ENCODE data around the gene LDB2. TPM values are rescaled to one million over a fixed set of nuclear protein-coding genes. Genes with fewer than 3 reads are reported as not detected.

LDB2 gene
- total and polyA plus RNA-seq, 2 donors from 2014 or later = 26.9 to 59.9 TPM

GRCh38 chr4:16710198-16710597 is 188.2 kb downstream of the LDB2 start:
- Histone ChIP-seq H3K27ac (ENCODE audit: low read depth in 2 of 2, low read length in 2 of 2) (no peak overlapping the region), H3K9me3 (ENCODE audit: control insufficient read depth in 2 of 3, insufficient read depth in 1 of 3, low read length in 3 of 3) (no peaks in the 10 kb centered on the region), H3K9ac (ENCODE audit: low read length in 3 of 3) (no peak overlapping the region), H3K4me3 (ENCODE audit: low read length in 3 of 3) (no peak overlapping the region), H3K27me3 (ENCODE audit: control insufficient read depth, insufficient read depth, low read length) (no peaks in the 10 kb centered on the region), H3K4me1 (ENCODE audit: control insufficient read depth in 2 of 3, insufficient read depth in 2 of 3, low read depth in 1 of 3, low read length in 3 of 3) (peaks cover 0 to 3% (median 0%) of the 10 kb centered on the region in 3 donors), H3K36me3 (ENCODE audit: control insufficient read depth in 2 of 3, insufficient read depth in 3 of 3, low read length in 3 of 3) (no peaks in the 10 kb centered on the region)
- intact Hi-C loops (cut with DNase I) = no loop called here
- TF ChIP-seq CTCF (IDR thresholded peaks at IDR 0.05; ENCODE audit: borderline replicate concordance, extremely low read depth, insufficient read depth) = no peak
- DNase-seq (no peak), FAIRE-seq (no peak)

GRCh38 chr4:16707874-16708273 is 190.6 kb downstream of the LDB2 start:
- Histone ChIP-seq H3K27ac (ENCODE audit: low read depth in 2 of 2, low read length in 2 of 2) (no peak overlapping the region), H3K9ac (ENCODE audit: low read length in 3 of 3) (no peak overlapping the region), H3K4me1 (ENCODE audit: control insufficient read depth in 2 of 3, insufficient read depth in 2 of 3, low read depth in 1 of 3, low read length in 3 of 3) (peaks cover 0 to 3% (median 0%) of the 10 kb centered on the region in 3 donors), H3K4me3 (ENCODE audit: low read length in 3 of 3) (no peak overlapping the region), H3K9me3 (ENCODE audit: control insufficient read depth in 2 of 3, insufficient read depth in 1 of 3, low read length in 3 of 3) (no peaks in the 10 kb centered on the region), H3K27me3 (ENCODE audit: control insufficient read depth, insufficient read depth, low read length) (no peaks in the 10 kb centered on the region), H3K36me3 (ENCODE audit: control insufficient read depth in 2 of 3, insufficient read depth in 3 of 3, low read length in 3 of 3) (no peaks in the 10 kb centered on the region)
- FAIRE-seq (no peak), DNase-seq (no peak)
- intact Hi-C loops (cut with DNase I) = no loop called here
- TF ChIP-seq CTCF (IDR thresholded peaks at IDR 0.05; ENCODE audit: borderline replicate concordance, extremely low read depth, insufficient read depth) = no peak

GRCh38 chr4:16706251-16706650 is 192.2 kb downstream of the LDB2 start:
- intact Hi-C loops (cut with DNase I) = no loop called here
- Histone ChIP-seq H3K9ac (ENCODE audit: low read length in 3 of 3) (no peak overlapping the region), H3K36me3 (ENCODE audit: control insufficient read depth in 2 of 3, insufficient read depth in 3 of 3, low read length in 3 of 3) (no peaks in the 10 kb centered on the region), H3K4me1 (ENCODE audit: control insufficient read depth in 2 of 3, insufficient read depth in 2 of 3, low read depth in 1 of 3, low read length in 3 of 3) (peaks cover 0 to 3% (median 0%) of the 10 kb centered on the region in 3 donors), H3K27me3 (ENCODE audit: control insufficient read depth, insufficient read depth, low read length) (no peaks in the 10 kb centered on the region), H3K4me3 (ENCODE audit: low read length in 3 of 3) (no peak overlapping the region), H3K9me3 (ENCODE audit: control insufficient read depth in 2 of 3, insufficient read depth in 1 of 3, low read length in 3 of 3) (no peaks in the 10 kb centered on the region), H3K27ac (ENCODE audit: low read depth in 2 of 2, low read length in 2 of 2) (no peak overlapping the region)
- no peak for TF ChIP-seq CTCF (IDR thresholded peaks at IDR 0.05; ENCODE audit: borderline replicate concordance, extremely low read depth, insufficient read depth)
- DNase-seq = no peak
- FAIRE-seq = no peak

GRCh38 chr4:16705341-16705740 is 193.1 kb downstream of the LDB2 start:
- no peak overlapping the region for H3K9ac ChIP-seq (ENCODE audit: low read length in 3 of 3)
- FAIRE-seq (no peak), DNase-seq (no peak)
- intact Hi-C loops (cut with DNase I) = no loop called here
- peaks cover 0 to 3% (median 0%) of the 10 kb centered on the region in 3 donors for H3K4me1 ChIP-seq (ENCODE audit: control insufficient read depth in 2 of 3, insufficient read depth in 2 of 3, low read depth in 1 of 3, low read length in 3 of 3)
- H3K4me3 ChIP-seq (ENCODE audit: low read length in 3 of 3) = no peak overlapping the region
- no peaks in the 10 kb centered on the region for H3K36me3 ChIP-seq (ENCODE audit: control insufficient read depth in 2 of 3, insufficient read depth in 3 of 3, low read length in 3 of 3)
- H3K27ac ChIP-seq (ENCODE audit: low read depth in 2 of 2, low read length in 2 of 2) = no peak overlapping the region
- no peaks in the 10 kb centered on the region for H3K9me3 ChIP-seq (ENCODE audit: control insufficient read depth in 2 of 3, insufficient read depth in 1 of 3, low read length in 3 of 3)
- no peaks in the 10 kb centered on the region for H3K27me3 ChIP-seq (ENCODE audit: control insufficient read depth, insufficient read depth, low read length)
- TF ChIP-seq CTCF (IDR thresholded peaks at IDR 0.05; ENCODE audit: borderline replicate concordance, extremely low read depth, insufficient read depth) = no peak

Data from kidney (tissue), 14 donors.